Type B pancreatic cell (in vitro differentiated cells): ENCODE measurements around the gene C3orf18. TPM values are rescaled to one million over a fixed set of nuclear protein-coding genes. Genes with fewer than 3 reads are reported as not detected.

Experiments used
- DNase-seq: peaks from one replicate; pipeline ENCODE4 v3.0.0; 2021; ENCODE audit warnings: mixed read lengths; ENCODE audit not compliant: unreplicated experiment; ENCODE audit errors: extremely low spot score
- H3K27ac Mint-ChIP-seq: 2 replicates; pipeline ENCODE4 v1.8.0; 2021; ENCODE audit warnings: mild to moderate bottlenecking, mixed read lengths
- H3K27me3 Mint-ChIP-seq: 2 replicates; pipeline ENCODE4 v1.8.0; 2021; ENCODE audit warnings: mixed read lengths
- H3K36me3 Mint-ChIP-seq: 2 replicates; pipeline ENCODE4 v1.8.0; 2021; ENCODE audit warnings: mixed read lengths
- H3K4me1 Mint-ChIP-seq: one replicate; pipeline ENCODE4 v1.8.0; 2021; ENCODE audit warnings: mixed read lengths; ENCODE audit not compliant: unreplicated experiment
- H3K4me3 Mint-ChIP-seq: 2 replicates; pipeline ENCODE4 v1.8.0; 2021; ENCODE audit warnings: mild to moderate bottlenecking, mixed read lengths
- H3K9me3 Mint-ChIP-seq: 2 replicates; pipeline ENCODE4 v1.8.0; 2021; ENCODE audit warnings: mixed read lengths
- total RNA-seq: library from RNA; stranded (reverse); gene quantifications from 2 replicates; pipeline ENCODE4 v1.2.1, GENCODE V29; 2021; ENCODE audit warnings: low replicate concordance
- TF ChIP-seq, protein P1 (sequence below): fragments of 200-600 bp; sonication (generic); conservative IDR thresholded peaks from 2 replicates; pipeline ENCODE4 v1.5.0; 2021; ENCODE audit warnings: antibody characterized with exemption, mild to moderate bottlenecking

Gene C3orf18
- total RNA-seq, 1 donor from 2014 or later = 11.9 TPM

DNA sequence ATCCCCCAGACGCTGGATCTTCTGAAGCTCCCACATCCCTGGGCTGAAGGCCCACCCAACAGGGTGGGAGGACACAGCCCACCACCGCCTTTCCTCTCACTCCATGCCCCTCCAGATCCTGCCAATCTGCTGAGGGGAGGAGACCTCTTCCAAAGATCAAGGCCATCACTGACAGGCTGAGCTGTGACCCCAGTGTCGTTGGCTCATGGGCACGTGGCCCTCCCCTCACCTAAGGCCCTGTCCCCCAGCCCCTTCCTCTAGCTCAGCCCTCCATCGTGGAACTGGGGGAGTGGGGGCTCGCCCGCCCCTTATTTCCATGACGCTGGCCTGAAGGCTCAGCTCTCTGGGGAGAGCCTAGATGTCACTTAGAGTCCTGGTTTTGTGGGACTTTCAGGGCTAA, 10.4 kb downstream of the C3orf18 start:
- no peak overlapping the region for H3K27ac Mint-ChIP-seq
- H3K9me3 Mint-ChIP-seq = no peaks in the 10 kb centered on the region
- peaks cover 6% of the 10 kb centered on the region for H3K27me3 Mint-ChIP-seq
- H3K4me3 Mint-ChIP-seq = no peak overlapping the region
- TF ChIP-seq, protein P1, sequence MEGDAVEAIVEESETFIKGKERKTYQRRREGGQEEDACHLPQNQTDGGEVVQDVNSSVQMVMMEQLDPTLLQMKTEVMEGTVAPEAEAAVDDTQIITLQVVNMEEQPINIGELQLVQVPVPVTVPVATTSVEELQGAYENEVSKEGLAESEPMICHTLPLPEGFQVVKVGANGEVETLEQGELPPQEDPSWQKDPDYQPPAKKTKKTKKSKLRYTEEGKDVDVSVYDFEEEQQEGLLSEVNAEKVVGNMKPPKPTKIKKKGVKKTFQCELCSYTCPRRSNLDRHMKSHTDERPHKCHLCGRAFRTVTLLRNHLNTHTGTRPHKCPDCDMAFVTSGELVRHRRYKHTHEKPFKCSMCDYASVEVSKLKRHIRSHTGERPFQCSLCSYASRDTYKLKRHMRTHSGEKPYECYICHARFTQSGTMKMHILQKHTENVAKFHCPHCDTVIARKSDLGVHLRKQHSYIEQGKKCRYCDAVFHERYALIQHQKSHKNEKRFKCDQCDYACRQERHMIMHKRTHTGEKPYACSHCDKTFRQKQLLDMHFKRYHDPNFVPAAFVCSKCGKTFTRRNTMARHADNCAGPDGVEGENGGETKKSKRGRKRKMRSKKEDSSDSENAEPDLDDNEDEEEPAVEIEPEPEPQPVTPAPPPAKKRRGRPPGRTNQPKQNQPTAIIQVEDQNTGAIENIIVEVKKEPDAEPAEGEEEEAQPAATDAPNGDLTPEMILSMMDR = no peak
- H3K4me1 Mint-ChIP-seq = peaks cover 4% of the 10 kb centered on the region
- H3K36me3 Mint-ChIP-seq = no peaks in the 10 kb centered on the region
- no peak for DNase-seq

DNA sequence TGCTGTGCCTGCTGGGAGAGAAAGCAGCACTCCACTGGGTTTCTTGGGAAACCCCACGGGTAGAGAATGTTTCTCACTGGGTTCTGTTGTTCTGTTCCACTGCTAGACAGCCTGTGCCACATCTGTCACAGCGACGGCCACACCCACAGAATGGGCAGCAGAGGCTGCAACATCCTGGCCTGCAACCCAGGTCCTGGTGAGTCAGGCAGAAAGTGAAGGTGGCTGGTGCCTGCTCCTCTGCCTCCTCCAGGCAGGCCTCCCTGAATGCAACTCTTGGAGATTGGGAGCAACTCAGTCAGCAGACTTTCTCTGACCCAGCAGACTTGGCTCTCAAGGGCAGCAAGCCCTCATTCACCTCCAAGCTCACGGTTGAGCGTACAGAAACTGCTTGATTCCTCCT, 13.0 kb downstream of the C3orf18 start:
- no peaks in the 10 kb centered on the region for H3K36me3 Mint-ChIP-seq
- H3K4me1 Mint-ChIP-seq = peaks cover 10% of the 10 kb centered on the region
- H3K27me3 Mint-ChIP-seq = peaks cover 6% of the 10 kb centered on the region
- no peaks in the 10 kb centered on the region for H3K9me3 Mint-ChIP-seq
- H3K27ac Mint-ChIP-seq = no peak overlapping the region
- no peak for DNase-seq
- TF ChIP-seq, protein P1 = no peak
- no peak overlapping the region for H3K4me3 Mint-ChIP-seq

GRCh38 chr3:50552598-50552997, 14.9 kb downstream of the C3orf18 start:
- Mint-ChIP-seq H3K27me3 (no peaks in the 10 kb centered on the region), H3K36me3 (no peaks in the 10 kb centered on the region), H3K27ac (no peak overlapping the region)

DNA sequence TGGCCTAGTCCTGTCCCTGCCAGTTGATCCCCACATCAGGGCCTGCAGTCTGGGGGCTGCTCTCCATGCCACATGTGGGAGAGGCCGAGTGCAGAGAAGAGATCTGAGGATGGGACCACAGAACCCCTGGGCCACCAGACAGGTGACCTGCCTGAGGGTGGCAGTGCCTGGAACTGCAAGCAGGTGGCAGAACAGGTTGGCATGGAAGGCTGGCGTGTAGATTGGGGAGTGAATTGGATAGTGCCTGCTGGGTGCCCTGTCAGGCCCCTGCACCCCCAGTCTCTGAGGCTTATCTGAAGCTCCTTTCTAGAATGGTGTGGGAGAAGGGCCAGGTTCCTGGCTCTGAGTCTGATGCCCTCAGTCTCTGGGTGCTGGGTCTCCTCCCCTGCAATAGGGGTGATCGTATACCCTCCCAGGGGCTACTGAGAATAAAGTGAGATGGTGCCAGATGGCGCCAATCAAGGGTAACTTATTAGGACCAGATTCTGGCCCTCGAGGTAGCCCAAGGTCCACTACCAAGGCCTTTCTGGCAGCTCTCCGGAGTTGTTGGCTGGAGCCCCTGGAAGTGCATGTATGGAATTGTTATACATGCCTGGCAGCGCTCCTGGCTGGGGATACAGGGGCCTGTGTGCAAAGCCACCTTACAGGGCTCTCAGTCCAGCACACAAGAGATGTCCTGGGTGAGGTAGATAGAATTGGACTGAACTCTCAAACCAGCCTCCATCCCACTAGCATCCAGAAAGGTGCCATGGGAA, 15.7 kb downstream of the C3orf18 start:
- TF ChIP-seq, protein P1 = no peak
- no peaks in the 10 kb centered on the region for H3K27me3 Mint-ChIP-seq
- H3K27ac Mint-ChIP-seq = no peak overlapping the region
- H3K4me1 Mint-ChIP-seq = peaks cover 10% of the 10 kb centered on the region
- DNase-seq = no peak
- no peak overlapping the region for H3K4me3 Mint-ChIP-seq
- H3K36me3 Mint-ChIP-seq = no peaks in the 10 kb centered on the region
- no peaks in the 10 kb centered on the region for H3K9me3 Mint-ChIP-seq

More at GRCh38 chr3:50552598-50552997, 14.9 kb downstream of the C3orf18 start:
- TF ChIP-seq, protein P1 = no peak
- no peak for DNase-seq
- Mint-ChIP-seq H3K4me1 (peaks cover 10% of the 10 kb centered on the region), H3K9me3 (no peaks in the 10 kb centered on the region), H3K4me3 (no peak overlapping the region)

DNA sequence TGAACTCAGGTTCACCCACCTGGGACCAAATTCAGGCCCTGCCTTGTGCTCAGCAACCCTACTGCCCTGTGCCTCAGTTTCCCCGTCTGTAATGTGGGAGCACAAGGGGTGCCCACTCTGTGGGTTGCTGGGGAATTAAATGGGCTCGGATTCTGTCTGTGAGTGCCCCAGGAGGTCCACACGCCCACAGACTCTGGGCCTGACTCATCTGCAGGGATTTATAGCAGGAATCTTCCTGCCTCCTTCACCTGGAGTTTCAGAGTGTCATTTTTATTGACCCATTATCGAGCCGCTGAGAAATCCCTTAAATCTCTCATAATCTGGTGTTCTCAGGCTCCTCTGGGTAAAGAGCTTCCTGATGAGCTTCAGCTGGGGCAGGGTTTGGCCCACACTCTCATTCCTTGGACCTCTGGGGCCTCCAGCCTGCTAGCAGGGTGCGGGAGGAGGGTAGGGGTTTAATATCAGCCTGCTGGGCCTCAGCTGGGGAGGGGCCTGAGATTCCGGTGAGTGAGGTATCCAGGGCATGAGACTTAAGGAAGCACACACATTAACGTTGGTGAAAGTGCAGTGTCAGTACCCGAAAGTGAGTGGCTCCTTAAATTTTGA, 16.4 kb downstream of the C3orf18 start:
- Mint-ChIP-seq H3K27ac (no peak overlapping the region), H3K36me3 (no peaks in the 10 kb centered on the region), H3K9me3 (no peaks in the 10 kb centered on the region), H3K4me1 (peaks cover 9% of the 10 kb centered on the region), H3K4me3 (no peak overlapping the region), H3K27me3 (no peaks in the 10 kb centered on the region)
- TF ChIP-seq, protein P1 = no peak
- DNase-seq = no peak
